ENCODE measurements around the gene METTL8. TPM values are rescaled to one million over a fixed set of nuclear protein-coding genes. Genes with fewer than 3 reads are reported as not detected.

Gene METTL8
- total RNA-seq, 1 experiment from 2014 or later = 34.4 TPM

DNA sequence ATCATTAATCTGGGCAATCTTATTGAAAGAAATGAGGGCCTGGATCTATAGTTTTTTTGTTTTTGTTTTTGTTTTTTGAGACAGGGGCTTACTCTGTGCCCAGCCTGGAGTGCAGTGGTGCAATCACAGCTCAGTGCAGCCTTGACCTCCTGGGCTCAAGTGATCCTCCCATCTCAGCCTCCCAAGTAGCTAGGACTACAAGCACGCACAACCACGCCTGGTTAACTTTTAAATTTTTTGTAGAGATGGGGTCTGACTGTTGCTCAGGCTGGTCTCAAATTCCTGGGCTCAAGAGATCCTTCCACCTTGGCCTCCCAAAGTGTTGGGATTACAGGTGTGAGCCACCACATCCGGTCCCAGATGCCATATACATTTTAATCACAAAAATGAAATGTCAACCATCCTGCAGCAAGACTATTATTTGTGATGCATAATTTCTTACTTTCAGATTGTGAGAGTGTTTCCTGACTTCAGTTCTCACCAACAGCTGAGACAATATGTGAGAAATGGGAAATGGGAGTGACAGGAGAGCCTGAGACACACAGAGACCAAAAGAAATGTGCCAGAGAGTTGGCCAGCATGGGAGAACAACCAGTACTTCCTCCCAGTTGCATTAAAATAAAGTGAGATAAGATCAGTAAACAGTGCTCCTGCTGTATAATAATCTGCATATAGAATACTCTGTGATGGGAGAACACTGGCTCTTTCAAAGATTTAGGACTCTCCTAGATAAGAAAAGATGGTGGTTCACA is 87.6 kb downstream of the METTL8 start:
- no peaks in the 10 kb centered on the region for H3K9me2 ChIP-seq (ENCODE audit: insufficient read depth)
- POLR2A ChIA-PET = no interaction called here
- BruUV-seq (replicated peaks) = no TSS peak
- H3K9ac ChIP-seq (ENCODE audit: low read length) = no peak overlapping the region
- no peaks in the 10 kb centered on the region for H4K20me1 ChIP-seq (ENCODE audit: insufficient read depth)
- RAD21 ChIA-PET (ENCODE audit: low non-redundant PET in 1 of 2, low total read pairs in 2 of 2, uncharacterized antibody in 2 of 2, unreplicated experiment in 2 of 2) = no interaction called here
- no peaks in the 10 kb centered on the region for H3K9me3 ChIP-seq (ENCODE audit: control insufficient read depth in 1 of 2, insufficient read depth in 1 of 2, low read depth in 1 of 2, low read length in 2 of 2)
- no peak for DNase-seq (ENCODE audit: low read depth, low spot score)
- CTCF ChIA-PET = no interaction called here
- ATAC-seq = no peak
- H3K4me3 ChIP-seq (replicated peaks in 1 of 2; ENCODE audit: low read depth in 1 of 2, low read length in 2 of 2) = no peak overlapping the region
- H3K36me3 ChIP-seq (ENCODE audit: control insufficient read depth in 1 of 2, insufficient read depth in 2 of 2, low read length in 2 of 2) = no peaks in the 10 kb centered on the region
- no peak overlapping the region for H2AFZ ChIP-seq (ENCODE audit: low read depth, low read length, poor library complexity, severe bottlenecking)
- intact Hi-C loops (cut with micrococcal nuclease) = no loop called here
- H3K27ac ChIP-seq (ENCODE audit: low read depth, low read length) = no peak overlapping the region
- TF ChIP-seq, protein P1, sequence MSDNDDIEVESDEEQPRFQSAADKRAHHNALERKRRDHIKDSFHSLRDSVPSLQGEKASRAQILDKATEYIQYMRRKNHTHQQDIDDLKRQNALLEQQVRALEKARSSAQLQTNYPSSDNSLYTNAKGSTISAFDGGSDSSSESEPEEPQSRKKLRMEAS (IDR thresholded peaks at IDR 0.05) = no peak
- TF ChIP-seq EZH2 (IDR thresholded peaks at IDR 0.05) = no peak
- no peak for TF ChIP-seq SRF (IDR thresholded peaks at IDR 0.05; ENCODE audit: low read depth)
- TF ChIP-seq, protein P2, sequence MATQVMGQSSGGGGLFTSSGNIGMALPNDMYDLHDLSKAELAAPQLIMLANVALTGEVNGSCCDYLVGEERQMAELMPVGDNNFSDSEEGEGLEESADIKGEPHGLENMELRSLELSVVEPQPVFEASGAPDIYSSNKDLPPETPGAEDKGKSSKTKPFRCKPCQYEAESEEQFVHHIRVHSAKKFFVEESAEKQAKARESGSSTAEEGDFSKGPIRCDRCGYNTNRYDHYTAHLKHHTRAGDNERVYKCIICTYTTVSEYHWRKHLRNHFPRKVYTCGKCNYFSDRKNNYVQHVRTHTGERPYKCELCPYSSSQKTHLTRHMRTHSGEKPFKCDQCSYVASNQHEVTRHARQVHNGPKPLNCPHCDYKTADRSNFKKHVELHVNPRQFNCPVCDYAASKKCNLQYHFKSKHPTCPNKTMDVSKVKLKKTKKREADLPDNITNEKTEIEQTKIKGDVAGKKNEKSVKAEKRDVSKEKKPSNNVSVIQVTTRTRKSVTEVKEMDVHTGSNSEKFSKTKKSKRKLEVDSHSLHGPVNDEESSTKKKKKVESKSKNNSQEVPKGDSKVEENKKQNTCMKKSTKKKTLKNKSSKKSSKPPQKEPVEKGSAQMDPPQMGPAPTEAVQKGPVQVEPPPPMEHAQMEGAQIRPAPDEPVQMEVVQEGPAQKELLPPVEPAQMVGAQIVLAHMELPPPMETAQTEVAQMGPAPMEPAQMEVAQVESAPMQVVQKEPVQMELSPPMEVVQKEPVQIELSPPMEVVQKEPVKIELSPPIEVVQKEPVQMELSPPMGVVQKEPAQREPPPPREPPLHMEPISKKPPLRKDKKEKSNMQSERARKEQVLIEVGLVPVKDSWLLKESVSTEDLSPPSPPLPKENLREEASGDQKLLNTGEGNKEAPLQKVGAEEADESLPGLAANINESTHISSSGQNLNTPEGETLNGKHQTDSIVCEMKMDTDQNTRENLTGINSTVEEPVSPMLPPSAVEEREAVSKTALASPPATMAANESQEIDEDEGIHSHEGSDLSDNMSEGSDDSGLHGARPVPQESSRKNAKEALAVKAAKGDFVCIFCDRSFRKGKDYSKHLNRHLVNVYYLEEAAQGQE (IDR thresholded peaks at IDR 0.05; ENCODE audit: low read depth) = no peak
- no peak for TF ChIP-seq ZFX (IDR thresholded peaks at IDR 0.05)
- TF ChIP-seq, protein P3, sequence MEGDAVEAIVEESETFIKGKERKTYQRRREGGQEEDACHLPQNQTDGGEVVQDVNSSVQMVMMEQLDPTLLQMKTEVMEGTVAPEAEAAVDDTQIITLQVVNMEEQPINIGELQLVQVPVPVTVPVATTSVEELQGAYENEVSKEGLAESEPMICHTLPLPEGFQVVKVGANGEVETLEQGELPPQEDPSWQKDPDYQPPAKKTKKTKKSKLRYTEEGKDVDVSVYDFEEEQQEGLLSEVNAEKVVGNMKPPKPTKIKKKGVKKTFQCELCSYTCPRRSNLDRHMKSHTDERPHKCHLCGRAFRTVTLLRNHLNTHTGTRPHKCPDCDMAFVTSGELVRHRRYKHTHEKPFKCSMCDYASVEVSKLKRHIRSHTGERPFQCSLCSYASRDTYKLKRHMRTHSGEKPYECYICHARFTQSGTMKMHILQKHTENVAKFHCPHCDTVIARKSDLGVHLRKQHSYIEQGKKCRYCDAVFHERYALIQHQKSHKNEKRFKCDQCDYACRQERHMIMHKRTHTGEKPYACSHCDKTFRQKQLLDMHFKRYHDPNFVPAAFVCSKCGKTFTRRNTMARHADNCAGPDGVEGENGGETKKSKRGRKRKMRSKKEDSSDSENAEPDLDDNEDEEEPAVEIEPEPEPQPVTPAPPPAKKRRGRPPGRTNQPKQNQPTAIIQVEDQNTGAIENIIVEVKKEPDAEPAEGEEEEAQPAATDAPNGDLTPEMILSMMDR (IDR thresholded peaks at IDR 0.05 in 2 of 3, conservative IDR thresholded peaks at IDR 0.05 in 1 of 3; ENCODE audit: borderline replicate concordance in 1 of 3, insufficient read depth in 1 of 3, low read depth in 2 of 3, low read length in 2 of 3) = no peak
- TF ChIP-seq EZH2phosphoT487 (IDR thresholded peaks at IDR 0.05; ENCODE audit: borderline replicate concordance) = no peak
- no peak for TF ChIP-seq TCF7L2 (IDR thresholded peaks at IDR 0.05; ENCODE audit: borderline replicate concordance, extremely low read depth, insufficient read depth, insufficient read length)
- TF ChIP-seq POLR2A (IDR thresholded peaks at IDR 0.05; ENCODE audit: borderline replicate concordance, extremely low read depth, insufficient read depth, insufficient read length) = no peak
- no peak for TF ChIP-seq EGR1 (IDR thresholded peaks at IDR 0.05; ENCODE audit: low read depth)
- no peak for TF ChIP-seq RAD21 (IDR thresholded peaks at IDR 0.05; ENCODE audit: low read depth)
- no peak for TF ChIP-seq YY1 (IDR thresholded peaks at IDR 0.05; ENCODE audit: extremely low read depth, insufficient replicate concordance, low read depth, low read length)
- TF ChIP-seq CEBPB (IDR thresholded peaks at IDR 0.05; ENCODE audit: low read depth) = no peak
- TF ChIP-seq, protein P4, sequence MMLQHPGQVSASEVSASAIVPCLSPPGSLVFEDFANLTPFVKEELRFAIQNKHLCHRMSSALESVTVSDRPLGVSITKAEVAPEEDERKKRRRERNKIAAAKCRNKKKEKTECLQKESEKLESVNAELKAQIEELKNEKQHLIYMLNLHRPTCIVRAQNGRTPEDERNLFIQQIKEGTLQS (IDR thresholded peaks at IDR 0.05) = no peak
- no peak for TF ChIP-seq POLR2AphosphoS5 (IDR thresholded peaks at IDR 0.05; ENCODE audit: low read depth, low read length)
- no peak for TF ChIP-seq JUND (IDR thresholded peaks at IDR 0.05)
- TF ChIP-seq ZNF274 (IDR thresholded peaks at IDR 0.05; ENCODE audit: low read depth, low read length) = no peak
- no peak for TF ChIP-seq SP1 (IDR thresholded peaks at IDR 0.05; ENCODE audit: low read depth)
- TF ChIP-seq, protein P5, sequence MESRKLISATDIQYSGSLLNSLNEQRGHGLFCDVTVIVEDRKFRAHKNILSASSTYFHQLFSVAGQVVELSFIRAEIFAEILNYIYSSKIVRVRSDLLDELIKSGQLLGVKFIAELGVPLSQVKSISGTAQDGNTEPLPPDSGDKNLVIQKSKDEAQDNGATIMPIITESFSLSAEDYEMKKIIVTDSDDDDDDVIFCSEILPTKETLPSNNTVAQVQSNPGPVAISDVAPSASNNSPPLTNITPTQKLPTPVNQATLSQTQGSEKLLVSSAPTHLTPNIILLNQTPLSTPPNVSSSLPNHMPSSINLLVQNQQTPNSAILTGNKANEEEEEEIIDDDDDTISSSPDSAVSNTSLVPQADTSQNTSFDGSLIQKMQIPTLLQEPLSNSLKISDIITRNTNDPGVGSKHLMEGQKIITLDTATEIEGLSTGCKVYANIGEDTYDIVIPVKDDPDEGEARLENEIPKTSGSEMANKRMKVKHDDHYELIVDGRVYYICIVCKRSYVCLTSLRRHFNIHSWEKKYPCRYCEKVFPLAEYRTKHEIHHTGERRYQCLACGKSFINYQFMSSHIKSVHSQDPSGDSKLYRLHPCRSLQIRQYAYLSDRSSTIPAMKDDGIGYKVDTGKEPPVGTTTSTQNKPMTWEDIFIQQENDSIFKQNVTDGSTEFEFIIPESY (IDR thresholded peaks at IDR 0.05; ENCODE audit: extremely low read depth, insufficient replicate concordance, low read length) = no peak
- H3K27me3 ChIP-seq (ENCODE audit: insufficient read depth, low read length) = no peaks in the 10 kb centered on the region
- no peaks in the 10 kb centered on the region for H3K79me2 ChIP-seq (ENCODE audit: insufficient read depth, low read length)
- H3K4me1 ChIP-seq (ENCODE audit: control insufficient read depth in 1 of 2, insufficient read depth in 2 of 2, low read length in 2 of 2) = peaks cover 9 to 13% of the 10 kb centered on the region in 2 experiments; a peak in 2 of 4 replicates
- H3K4me2 ChIP-seq (ENCODE audit: low read length) = no peak overlapping the region

Measured in HCT116 (cell line).